Heart left ventricle (tissue), 16 donors: ENCODE data around the gene BACH2. TPM values are rescaled to one million over a fixed set of nuclear protein-coding genes. Genes with fewer than 3 reads are reported as not detected.

ENCODE experiments used
- ATAC-seq, 4 donors: fragments of 200-7000 bp; cut with Tn5 transposase; one replicate each; pipeline ENCODE4 v1.9.1; 2020 to 2022; ENCODE audit warnings: moderate library complexity in 4 of 4, mild to moderate bottlenecking in 3 of 4, moderate number of reproducible peaks in 1 of 4
- DNase-seq, 5 donors: peaks; one replicate each; pipeline ENCODE4 v3.0.0-alpha.2; 2020
- H3K27ac ChIP-seq, 12 donors: fragments of 200-600 bp; sonication (generic) in 4 of 12; one replicate each; pipeline versions ENCODE4 v1.5.0 to v1.8.0; 2016 to 2022; ENCODE audit warnings: mild to moderate bottlenecking in 2 of 12
- H3K27me3 ChIP-seq, 9 donors: fragments of 200-600 bp; sonication (generic) in 2 of 9; one replicate each; pipeline versions ENCODE4 v1.5.1 to v1.8.0; 2016 to 2022; ENCODE audit warnings: mild to moderate bottlenecking in 3 of 9
- H3K36me3 ChIP-seq, 9 donors: fragments of 200-600 bp; sonication (generic) in 2 of 9; one replicate each; pipeline versions ENCODE4 v1.5.0 to v1.8.0; 2018 to 2022; ENCODE audit warnings: mild to moderate bottlenecking in 2 of 9
- H3K4me1 ChIP-seq, 12 donors: fragments of 200-600 bp; sonication (generic) in 4 of 12; one replicate each; pipeline versions ENCODE4 v1.5.0 to v1.8.0; 2016 to 2022; ENCODE audit warnings: mild to moderate bottlenecking in 3 of 12
- H3K4me3 ChIP-seq, 12 donors: fragments of 200-600 bp; sonication (generic) in 4 of 12; one replicate each; pipeline versions ENCODE4 v1.5.0 to v1.8.0; 2017 to 2022; ENCODE audit warnings: mild to moderate bottlenecking in 9 of 12, moderate library complexity in 4 of 12
- H3K9me3 ChIP-seq, 12 donors: fragments of 200-600 bp; sonication (generic) in 4 of 12; one replicate each; pipeline versions ENCODE4 v1.5.0 to v1.8.0; 2016 to 2022; ENCODE audit warnings: mild to moderate bottlenecking in 1 of 12
- CTCF ChIP-seq, 12 donors: fragments of 200-600 bp; sonication (generic) in 4 of 12; IDR thresholded peaks; one replicate each; pipeline versions ENCODE4 v1.5.0 to v1.8.0; 2018 to 2022; ENCODE audit warnings: antibody characterized with exemption in 12 of 12, mild to moderate bottlenecking in 5 of 12
- POLR2A ChIP-seq, 2 donors: fragments of 450-650 bp; IDR thresholded peaks; one replicate each; pipeline ENCODE4 v1.6.1; 2017; ENCODE audit warnings: antibody characterized with exemption in 2 of 2, mild to moderate bottlenecking in 2 of 2, moderate library complexity in 2 of 2
- WGBS, 4 donors: extraction: QIAGEN DNeasy Blood & Tissue Kit in 2 of 4; methylation state at CpG; one replicate each; pipeline versions ENCODE4 v1.1.5 to v1.1.7; 2013 to 2018; 5-methylcytosine and 5-hydroxymethylcytosine counted together
- intact Hi-C, 10 donors: fragments of 100-400 bp; cut with DNase I; formaldehyde crosslinking; loops; one replicate each; pipeline versions ENCODE4 v1.11.1 to v1.14.2; 2022
- polyA plus RNA-seq, 2 donors: library from polyadenylated mRNA; stranded (reverse); fragments of 200-250 nt; gene quantifications; one replicate each; pipeline ENCODE4 v1.2.3, GENCODE V29; 2013
- total RNA-seq, 9 donors: library from RNA; depleted of rRNA in 2 of 9; stranded (reverse); fragments of >200 nt in 2 of 9; fragmentation: NEBNext Ultra II Directional in 3 of 9; extraction: Animal tissue kit (Norgen Biotek cat#: 25700) in 3 of 9; gene quantifications; one replicate each; pipeline versions ENCODE4 v1.1.0 to v1.2.4, GENCODE V29; 2016 to 2023
- donor health status: ischemic (EF 13 %, LVEDD 7.1; RV severe dilation, severe dysfunction).
- donor health status: healthy with polysubstance abuse.
- donor health status: DM: no; HTN: yes; CAD: no.
- donor health status: DM: no; HTN: no; CAD: no.
- donor health status: ischemic (EF 25% LVEDD 6.9; RV normal size, moderate dysfunction).
- donor health status: ischemic (EF 25% LVEDD 5.7; RV mildly dilated, moderate dysfunction).
- donor health status: healthy.
- donor health status: DM: yes; HTN: yes; CAD: no.
- donor health status: ischemic (EF 35%, LVEDD 5.7; RV mildly dilated, moderate dysfunction).
- donor health status: nonischemic (EF 11% LVEDD 7.7; RV severe dilation, severe dysfunction).
- donor health status: DM: yes; HTN: yes; CAD: no.
- donor health status: PGD.
- donor health status: ischemic (EF 29% LVEDD 5.4; RV normal size, mild dysfunction).
- donor health status: nonischemic (EF 23%, LVEDD 6.1; RV moderate dilation, normal function).

Gene BACH2
- total and polyA plus RNA-seq, 11 donors: 0.23 to 8.4 (median 1.5) TPM

- DNase-seq (no peak), ATAC-seq (no peak)
- Histone ChIP-seq H3K27me3 (no peaks in the 10 kb centered on the region), H3K36me3 (no peaks in the 10 kb centered on the region), H3K4me3 (no peak overlapping the region), H3K27ac (no peak overlapping the region), H3K9me3 (peaks cover 0 to 18% (median 0%) of the 10 kb centered on the region in 12 donors), H3K4me1 (no peaks in the 10 kb centered on the region)
- no peak for TF ChIP-seq CTCF (IDR thresholded peaks at IDR 0.05)
- TF ChIP-seq POLR2A (IDR thresholded peaks at IDR 0.05): no peak
- 83 to 87% (median 86%) methylated on average over 6 of the region's 6 CpGs for WGBS, 4 donors
- intact Hi-C loops: no loop called here
These were observed 29.6 kb downstream of the BACH2 start for GRCh38 chr6:90266905-90267621.

GRCh38 chr6:90264561-90264960 is 32.1 kb downstream of the BACH2 start:
- ATAC-seq (no peak), DNase-seq (no peak)
- WGBS, 4 donors: 85 to 93% (median 86%) methylated on average over 2 of the region's 2 CpGs
- peaks cover 0 to 2% (median 0%) of the 10 kb centered on the region in 12 donors for H3K9me3 ChIP-seq
- H3K27me3 ChIP-seq: no peaks in the 10 kb centered on the region
- no peak overlapping the region for H3K4me3 ChIP-seq
- H3K36me3 ChIP-seq: no peaks in the 10 kb centered on the region
- H3K27ac ChIP-seq: no peak overlapping the region
- no peak for TF ChIP-seq CTCF (IDR thresholded peaks at IDR 0.05)
- TF ChIP-seq POLR2A (IDR thresholded peaks at IDR 0.05): no peak
- intact Hi-C loops: no loop called here
- H3K4me1 ChIP-seq: no peaks in the 10 kb centered on the region

GRCh38 chr6:90263633-90264032 is 33.0 kb downstream of the BACH2 start:
- peaks cover 0 to 9% (median 0%) of the 10 kb centered on the region in 12 donors for H3K9me3 ChIP-seq
- no peaks in the 10 kb centered on the region for H3K36me3 ChIP-seq
- TF ChIP-seq POLR2A (IDR thresholded peaks at IDR 0.05): no peak
- no peak for TF ChIP-seq CTCF (IDR thresholded peaks at IDR 0.05)
- DNase-seq: no peak
- H3K27ac ChIP-seq: no peak overlapping the region
- H3K4me1 ChIP-seq: no peaks in the 10 kb centered on the region
- intact Hi-C loops: no loop called here
- H3K4me3 ChIP-seq: no peak overlapping the region
- ATAC-seq: no peak
- no peaks in the 10 kb centered on the region for H3K27me3 ChIP-seq

- no peak overlapping the region for H3K27ac ChIP-seq
- peaks cover 0 to 9% (median 0%) of the 10 kb centered on the region in 12 donors for H3K9me3 ChIP-seq
- TF ChIP-seq CTCF (IDR thresholded peaks at IDR 0.05): no peak
- H3K36me3 ChIP-seq: no peaks in the 10 kb centered on the region
- ATAC-seq (no peak), DNase-seq (no peak)
- no peaks in the 10 kb centered on the region for H3K27me3 ChIP-seq
- no peaks in the 10 kb centered on the region for H3K4me1 ChIP-seq
- intact Hi-C loops: no loop called here
- WGBS, 4 donors: 97 to 98% (median 97%) methylated on average over 2 of the region's 2 CpGs
- H3K4me3 ChIP-seq: no peak overlapping the region
These were observed 34.8 kb downstream of the BACH2 start for GRCh38 chr6:90261801-90262200.
